Neuronal stem cell (in vitro differentiated cells): ENCODE measurements around the gene TXK.

Source experiments
- DNase-seq: peaks from one replicate; pipeline ENCODE4 v3.0.0-alpha.2; 2013; ENCODE audit warnings: low spot score
- H2AFZ ChIP-seq: one replicate; pipeline ENCODE4 v1.6.1; 2013; ENCODE audit warnings: mild to moderate bottlenecking, low read length, inconsistent platforms
- H2AK5ac ChIP-seq: 2 replicates; pipeline ENCODE4 v1.6.1; 2013; ENCODE audit warnings: low read depth, mild to moderate bottlenecking, inconsistent platforms, low read length, moderate library complexity, mixed read lengths
- H2BK120ac ChIP-seq: 2 replicates; pipeline ENCODE4 v1.6.1; 2013; ENCODE audit warnings: low read depth, mild to moderate bottlenecking, inconsistent platforms, low read length, moderate library complexity, mixed read lengths
- H2BK12ac ChIP-seq: one replicate; pipeline ENCODE4 v1.6.1; 2013; ENCODE audit warnings: low read length, inconsistent platforms
- H2BK15ac ChIP-seq: 2 replicates; pipeline ENCODE4 v1.6.1; 2013; ENCODE audit warnings: mild to moderate bottlenecking, low read length, inconsistent platforms, mixed read lengths
- H2BK5ac ChIP-seq: one replicate; pipeline ENCODE4 v1.6.1; 2013; ENCODE audit warnings: inconsistent platforms, mild to moderate bottlenecking, low read length, moderate library complexity
- H3K14ac ChIP-seq: one replicate; pipeline ENCODE4 v1.6.1; 2013; ENCODE audit warnings: low read length, inconsistent platforms
- H3K18ac ChIP-seq: 2 replicates; pipeline ENCODE4 v1.6.1; 2013; ENCODE audit warnings: low read length, inconsistent platforms
- H3K23ac ChIP-seq: 2 replicates; pipeline ENCODE4 v1.6.1; 2013; ENCODE audit warnings: low read depth, mild to moderate bottlenecking, mixed read lengths, low read length, inconsistent platforms; ENCODE audit not compliant: poor library complexity
- H3K27ac ChIP-seq: replicated peaks from 3 replicates; pipeline ENCODE4 v1.5.1; 2013; ENCODE audit warnings: low read length, inconsistent platforms
- H3K27me3 ChIP-seq, 3 experiments: 2 replicates each; pipeline ENCODE4 v1.6.1; 2013; ENCODE audit warnings: low read length in 3 of 3, mild to moderate bottlenecking in 2 of 3, inconsistent platforms in 1 of 3, low read depth in 1 of 3, mixed read lengths in 1 of 3, moderate library complexity in 1 of 3; ENCODE audit not compliant: control insufficient read depth in 3 of 3, insufficient read depth in 3 of 3
- H3K36me3 ChIP-seq, 2 donors: replicated peaks in 1 of 2; 2 replicates each; pipeline ENCODE4 v1.6.1; 2013; ENCODE audit warnings: low read length in 2 of 2; ENCODE audit not compliant: control insufficient read depth in 2 of 2, insufficient read depth in 2 of 2
- H3K4ac ChIP-seq: 2 replicates; pipeline ENCODE4 v1.6.1; 2013; ENCODE audit warnings: inconsistent platforms, mild to moderate bottlenecking, low read length, moderate library complexity
- H3K4me1 ChIP-seq, 2 donors: 1 replicate in 1 of 2; 2 replicates in 1 of 2; pipeline ENCODE4 v1.6.1; 2013; ENCODE audit warnings: low read length in 2 of 2, low read depth in 1 of 2; ENCODE audit not compliant: control insufficient read depth in 2 of 2, insufficient read depth in 1 of 2
- H3K4me2 ChIP-seq: one replicate; pipeline ENCODE4 v1.6.1; 2013; ENCODE audit warnings: mild to moderate bottlenecking, low read length, inconsistent platforms; ENCODE audit not compliant: insufficient read depth, poor library complexity, severe bottlenecking
- H3K4me3 ChIP-seq, 2 donors: 2 replicates each; pipeline ENCODE4 v1.5.1; 2013; ENCODE audit warnings: low read length in 2 of 2, mild to moderate bottlenecking in 2 of 2, inconsistent platforms in 1 of 2, moderate library complexity in 1 of 2
- H3K79me1 ChIP-seq: one replicate; pipeline ENCODE4 v1.6.1; 2013; ENCODE audit warnings: low read depth, mild to moderate bottlenecking, inconsistent platforms, low read length, moderate library complexity
- H3K9ac ChIP-seq: one replicate; pipeline ENCODE4 v1.6.1; 2013; ENCODE audit warnings: mild to moderate bottlenecking, low read depth, low read length, inconsistent platforms; ENCODE audit not compliant: poor library complexity
- H3K9me3 ChIP-seq, 2 donors: replicated peaks in 1 of 2; 2 replicates each; pipeline versions ENCODE3 to v1.6.1; 2013; ENCODE audit warnings: low read length in 2 of 2, mild to moderate bottlenecking in 2 of 2, inconsistent platforms in 1 of 2, low read depth in 1 of 2, mixed read lengths in 1 of 2, moderate library complexity in 1 of 2; ENCODE audit not compliant: control insufficient read depth in 2 of 2, insufficient read depth in 1 of 2
- H4K8ac ChIP-seq: one replicate; pipeline ENCODE4 v1.6.1; 2013; ENCODE audit warnings: low read depth, mild to moderate bottlenecking, inconsistent platforms, low read length, moderate library complexity
- H4K91ac ChIP-seq: one replicate; pipeline ENCODE4 v1.6.1; 2013; ENCODE audit warnings: low read length, low read depth, mild to moderate bottlenecking, inconsistent platforms; ENCODE audit not compliant: poor library complexity
- WGBS, 2 donors: extraction: QIAGEN DNeasy Blood & Tissue Kit; methylation state at CpG; one replicate each; pipeline ENCODE4 v1.1.7; 2013; ENCODE audit warnings: missing lambda C conversion rate in 2 of 2, mixed read lengths in 1 of 2; ENCODE audit not compliant: insufficient read length in 2 of 2, insufficient replicate concordance in 1 of 2; ENCODE audit errors: extremely low coverage in 2 of 2; 5-methylcytosine and 5-hydroxymethylcytosine counted together

TXK gene

GRCh38 chr4:48109413-48110263, 24.4 kb downstream of the TXK start:
- no CpG with 5 or more reads among the region's 5 CpGs for WGBS, 2 donors

GRCh38 chr4:48108309-48109073, 25.6 kb downstream of the TXK start:
- Histone ChIP-seq H3K79me1 (no peaks in the 10 kb centered on the region), H3K27ac (no peak overlapping the region)

More at GRCh38 chr4:48109413-48110263, 24.4 kb downstream of the TXK start:
- Histone ChIP-seq H3K27ac (no peak overlapping the region), H2BK15ac (no peak overlapping the region), H3K4ac (no peak overlapping the region), H2BK5ac (no peak overlapping the region), H3K14ac (no peak overlapping the region), H3K36me3 (no peaks in the 10 kb centered on the region), H4K91ac (no peak overlapping the region), H2BK12ac (no peak overlapping the region), H3K18ac (no peak overlapping the region), H3K79me1 (no peaks in the 10 kb centered on the region), H3K4me3 (no peak overlapping the region), H2BK120ac (no peak overlapping the region), H2AK5ac (no peak overlapping the region), H3K4me1 (no peaks in the 10 kb centered on the region), H3K23ac (no peak overlapping the region), H3K4me2 (no peak overlapping the region), H3K9me3 (no peaks in the 10 kb centered on the region), H4K8ac (no peak overlapping the region), H3K9ac (no peak overlapping the region), H3K27me3 (no peaks in the 10 kb centered on the region), H2AFZ (no peak overlapping the region)
- DNase-seq = no peak

GRCh38 chr4:48105230-48105629, 28.8 kb downstream of the TXK start:
- no peak overlapping the region for H3K14ac ChIP-seq
- no CpG with 5 or more reads among the region's 1 CpG for WGBS, 2 donors
- no peaks in the 10 kb centered on the region for H3K4me1 ChIP-seq

More at GRCh38 chr4:48108309-48109073, 25.6 kb downstream of the TXK start:
- Histone ChIP-seq H3K27me3 (no peaks in the 10 kb centered on the region), H3K4ac (no peak overlapping the region), H3K4me1 (no peaks in the 10 kb centered on the region), H3K9ac (no peak overlapping the region), H2BK120ac (no peak overlapping the region), H3K4me2 (no peak overlapping the region), H4K8ac (no peak overlapping the region), H2BK15ac (no peak overlapping the region), H3K18ac (no peak overlapping the region), H3K23ac (no peak overlapping the region), H2BK12ac (no peak overlapping the region), H4K91ac (no peak overlapping the region), H3K4me3 (no peak overlapping the region), H2AK5ac (no peak overlapping the region), H3K36me3 (no peaks in the 10 kb centered on the region), H3K14ac (no peak overlapping the region), H3K9me3 (no peaks in the 10 kb centered on the region), H2AFZ (no peak overlapping the region), H2BK5ac (no peak overlapping the region)
- no peak for DNase-seq
- WGBS, 2 donors = no CpG with 5 or more reads among the region's 2 CpGs

GRCh38 chr4:48103483-48104139, 30.4 kb downstream of the TXK start:
- H3K23ac ChIP-seq = no peak overlapping the region
- H3K9me3 ChIP-seq = no peaks in the 10 kb centered on the region
- no peaks in the 10 kb centered on the region for H3K4me1 ChIP-seq
- H2AK5ac ChIP-seq = no peak overlapping the region
- H3K36me3 ChIP-seq = no peaks in the 10 kb centered on the region
- no peak overlapping the region for H4K91ac ChIP-seq
- H2BK15ac ChIP-seq = no peak overlapping the region
- H3K14ac ChIP-seq = no peak overlapping the region
- H3K4ac ChIP-seq = no peak overlapping the region
- H3K27ac ChIP-seq = no peak overlapping the region
- H3K9ac ChIP-seq = no peak overlapping the region
- no peak overlapping the region for H2AFZ ChIP-seq
- H3K18ac ChIP-seq = no peak overlapping the region
- H4K8ac ChIP-seq = no peak overlapping the region
- H3K27me3 ChIP-seq = no peaks in the 10 kb centered on the region
- no peak overlapping the region for H3K4me2 ChIP-seq
- no peak overlapping the region for H3K4me3 ChIP-seq
- no peak overlapping the region for H2BK12ac ChIP-seq
- DNase-seq = no peak
- no CpG with 5 or more reads among the region's 3 CpGs for WGBS, 2 donors
- H2BK120ac ChIP-seq = no peak overlapping the region
- H3K79me1 ChIP-seq = no peaks in the 10 kb centered on the region
- H2BK5ac ChIP-seq = no peak overlapping the region

More at GRCh38 chr4:48105230-48105629, 28.8 kb downstream of the TXK start:
- H2BK15ac ChIP-seq = no peak overlapping the region
- no peak overlapping the region for H2BK5ac ChIP-seq
- H4K91ac ChIP-seq = no peak overlapping the region
- H3K27ac ChIP-seq = no peak overlapping the region
- H3K4me2 ChIP-seq = no peak overlapping the region
- H3K23ac ChIP-seq = no peak overlapping the region
- no peak overlapping the region for H3K18ac ChIP-seq
- no peak overlapping the region for H2BK12ac ChIP-seq
- no peaks in the 10 kb centered on the region for H3K9me3 ChIP-seq
- no peaks in the 10 kb centered on the region for H3K36me3 ChIP-seq
- no peaks in the 10 kb centered on the region for H3K27me3 ChIP-seq
- H2BK120ac ChIP-seq = no peak overlapping the region
- H2AFZ ChIP-seq = no peak overlapping the region
- H4K8ac ChIP-seq = no peak overlapping the region
- no peak overlapping the region for H3K9ac ChIP-seq
- no peaks in the 10 kb centered on the region for H3K79me1 ChIP-seq
- no peak for DNase-seq
- no peak overlapping the region for H3K4me3 ChIP-seq
- no peak overlapping the region for H3K4ac ChIP-seq
- H2AK5ac ChIP-seq = no peak overlapping the region
